ENCODE results near the gene RHBDD3. TPM values are rescaled to one million over a fixed set of nuclear protein-coding genes. Genes with fewer than 3 reads are reported as not detected.
A peak's percentile ranks its signal among the peaks of the same experiment; 100 is the strongest.

Gene RHBDD3
- total and polyA plus RNA-seq, 12 donors: 12.2 to 103 (median 45.0) TPM

DNA sequence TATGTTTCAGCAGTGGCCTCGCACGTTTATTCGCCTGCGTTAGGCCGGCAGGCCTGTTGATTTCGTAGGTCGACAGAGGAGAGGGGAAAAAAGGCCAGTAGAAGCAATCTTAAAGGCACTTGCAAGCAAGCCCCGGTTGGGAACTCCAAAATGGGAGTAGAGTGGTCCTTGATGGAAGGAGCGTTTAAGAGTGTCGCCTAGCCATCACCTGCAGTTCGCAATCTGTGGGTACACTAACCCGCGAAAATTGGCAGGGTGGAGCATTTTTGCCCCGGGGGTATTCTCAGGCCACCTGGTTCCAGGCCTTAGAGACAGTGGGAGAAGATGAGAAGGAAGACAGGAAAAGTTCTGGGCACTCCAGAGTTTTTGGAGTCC is 1.4 kb upstream of the RHBDD3 start:
- Histone ChIP-seq H3K27ac (peak overlapping the region; percentile 99 to 100 (median 100)), H3K27me3 (no peaks in the 10 kb centered on the region), H3K4me1 (replicated peaks in 1 of 2) (peaks cover 60 to 62% of the 10 kb centered on the region in 2 donors), H3K9me3 (replicated peaks in 1 of 3) (no peaks in the 10 kb centered on the region), H3K36me3 (replicated peaks in 1 of 2) (peaks cover 0 to 44% of the 10 kb centered on the region in 2 donors), H3K4me3 (peak overlapping the region; percentile 72 to 99 (median 90))
- WGBS, 4 donors: 0 to 2% (median 0%) methylated on average over 14 of the region's 14 CpGs
- DNase-seq: peak in 1 of 7 donors; percentile 61
- intact Hi-C loops (cut with DNase I): no loop called here
- TF ChIP-seq, protein P1, sequence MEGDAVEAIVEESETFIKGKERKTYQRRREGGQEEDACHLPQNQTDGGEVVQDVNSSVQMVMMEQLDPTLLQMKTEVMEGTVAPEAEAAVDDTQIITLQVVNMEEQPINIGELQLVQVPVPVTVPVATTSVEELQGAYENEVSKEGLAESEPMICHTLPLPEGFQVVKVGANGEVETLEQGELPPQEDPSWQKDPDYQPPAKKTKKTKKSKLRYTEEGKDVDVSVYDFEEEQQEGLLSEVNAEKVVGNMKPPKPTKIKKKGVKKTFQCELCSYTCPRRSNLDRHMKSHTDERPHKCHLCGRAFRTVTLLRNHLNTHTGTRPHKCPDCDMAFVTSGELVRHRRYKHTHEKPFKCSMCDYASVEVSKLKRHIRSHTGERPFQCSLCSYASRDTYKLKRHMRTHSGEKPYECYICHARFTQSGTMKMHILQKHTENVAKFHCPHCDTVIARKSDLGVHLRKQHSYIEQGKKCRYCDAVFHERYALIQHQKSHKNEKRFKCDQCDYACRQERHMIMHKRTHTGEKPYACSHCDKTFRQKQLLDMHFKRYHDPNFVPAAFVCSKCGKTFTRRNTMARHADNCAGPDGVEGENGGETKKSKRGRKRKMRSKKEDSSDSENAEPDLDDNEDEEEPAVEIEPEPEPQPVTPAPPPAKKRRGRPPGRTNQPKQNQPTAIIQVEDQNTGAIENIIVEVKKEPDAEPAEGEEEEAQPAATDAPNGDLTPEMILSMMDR (IDR thresholded peaks at IDR 0.05): no peak
- TF ChIP-seq POLR2A (IDR thresholded peaks at IDR 0.05): no peak

GRCh38 chr22:29268511-29269229 is 889 bp upstream of the RHBDD3 start:
- intact Hi-C loops (cut with DNase I): no loop called here
- peak; percentile 66 to 80 (median 71) for DNase-seq
- H3K4me3 ChIP-seq: peak overlapping the region; percentile 72 to 99 (median 90)
- H3K4me1 ChIP-seq (replicated peaks in 1 of 2): peaks cover 57% of the 10 kb centered on the region in 2 donors
- 0% methylated on average over 21 to 50 of the region's 51 CpGs for WGBS, 4 donors
- H3K27me3 ChIP-seq: no peaks in the 10 kb centered on the region
- peak overlapping the region; percentile 99 to 100 (median 100) for H3K27ac ChIP-seq
- H3K36me3 ChIP-seq (replicated peaks in 1 of 2): peaks cover 0 to 44% of the 10 kb centered on the region in 2 donors
- H3K9me3 ChIP-seq (replicated peaks in 1 of 3): no peaks in the 10 kb centered on the region
- TF ChIP-seq, protein P1 (IDR thresholded peaks at IDR 0.05): no peak
- TF ChIP-seq POLR2A (IDR thresholded peaks at IDR 0.05): no peak

DNA sequence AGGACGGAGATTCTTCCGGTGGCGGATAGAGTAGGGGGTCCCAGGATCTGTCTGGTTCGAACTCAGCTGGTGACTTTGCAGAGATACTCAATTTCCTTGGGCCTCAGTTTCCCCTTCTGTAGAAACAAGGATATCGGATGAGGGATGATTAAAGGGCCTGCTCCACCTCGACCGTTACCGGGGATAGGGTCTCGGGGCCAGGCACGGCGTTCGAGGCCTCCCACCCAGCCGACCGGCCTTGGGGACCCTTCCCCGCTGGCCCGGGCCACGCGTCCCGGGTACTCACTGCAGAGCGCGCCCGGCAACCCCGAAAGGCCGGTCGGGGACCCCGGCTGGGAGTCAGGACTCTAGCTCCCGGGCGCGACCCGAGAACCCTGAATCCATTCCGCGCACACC is 321 bp downstream of the RHBDD3 start:
- intact Hi-C loops (cut with DNase I): no loop called here
- Histone ChIP-seq H3K9me3 (replicated peaks in 1 of 3) (no peaks in the 10 kb centered on the region), H3K4me3 (peak overlapping the region; percentile 32 to 99 (median 83)), H3K27me3 (no peaks in the 10 kb centered on the region), H3K27ac (peak overlapping the region; percentile 78 to 100 (median 100)), H3K4me1 (replicated peaks in 1 of 2) (peaks cover 46 to 48% of the 10 kb centered on the region in 2 donors), H3K36me3 (replicated peaks in 1 of 2) (peaks cover 0 to 33% of the 10 kb centered on the region in 2 donors)
- TF ChIP-seq, protein P1 (IDR thresholded peaks at IDR 0.05): peak in 1 of 6 experiments; percentile 5
- TF ChIP-seq POLR2A (IDR thresholded peaks at IDR 0.05): peak in 1 of 2 donors; percentile 43
- DNase-seq: no peak
- 0 to 2% (median 0%) methylated on average over 4 to 32 of the region's 32 CpGs; no CpG with 5 or more reads in 1 of the 4 donors for WGBS, 4 donors

GRCh38 chr22:29266564-29267461 is 968 bp downstream of the RHBDD3 start:
- Histone ChIP-seq H3K27ac (peak overlapping the region; percentile 78 to 100 (median 100)), H3K4me1 (replicated peaks in 1 of 2) (peaks cover 40 to 41% of the 10 kb centered on the region in 2 donors), H3K36me3 (replicated peaks in 1 of 2) (peaks cover 0 to 28% of the 10 kb centered on the region in 2 donors), H3K9me3 (replicated peaks in 1 of 3) (no peaks in the 10 kb centered on the region), H3K27me3 (no peaks in the 10 kb centered on the region), H3K4me3 (peak overlapping the region; percentile 32 to 99 (median 83))
- TF ChIP-seq, protein P1 (IDR thresholded peaks at IDR 0.05): no peak
- no peak for TF ChIP-seq POLR2A (IDR thresholded peaks at IDR 0.05)
- intact Hi-C loops (cut with DNase I): no loop called here
- DNase-seq: peak in 6 of 7 donors; percentile 30 to 61 (median 36)
- 13 to 23% (median 19%) methylated on average over 7 to 13 of the region's 13 CpGs for WGBS, 4 donors
